SK-N-SH (cell line): ENCODE data around the gene CADM1. TPM values are rescaled to one million over a fixed set of nuclear protein-coding genes. Genes with fewer than 3 reads are reported as not detected.

Experiments used
- CTCF ChIA-PET: fragments of 300-600, 350-600 bp; formaldehyde crosslinking; extraction: SDS; loops from one replicate; lab custom pipeline; 2021; lab: Yijun Ruan, JAX
- POLR2A ChIA-PET: fragments of 350-600 bp; sonication (Branson Sonifier 250); formaldehyde crosslinking; extraction: SDS; loops from one replicate; lab custom pipeline; 2020; ENCODE audit warnings: antibody characterized with exemption, inconsistent platforms; lab: Yijun Ruan, JAX
- DNase-seq: peaks from one replicate; pipeline ENCODE4 v3.0.0; 2012
- H2AFZ ChIP-seq: fragments of 200-600 bp; sonication (generic); 2 replicates; pipeline ENCODE4 v1.8.1; 2016; ENCODE audit warnings: antibody characterized with exemption, mild to moderate bottlenecking, low read depth
- H3F3A ChIP-seq: fragments of 200-600 bp; sonication (generic); replicated peaks from 2 replicates; pipeline ENCODE3; 2016; ENCODE audit warnings: antibody characterized with exemption, mild to moderate bottlenecking; ENCODE audit not compliant: insufficient read depth
- H3K27ac ChIP-seq, 2 experiments: fragments of 200-500 bp in 1 of 2; fragments of 200-600 bp in 1 of 2; sonication (Bioruptor generic) in 1 of 2; sonication (generic), shearing (Covaris generic) in 1 of 2; 2 replicates each; pipeline versions ENCODE4 v1.5.1 to v1.6.1; 2014 to 2016; ENCODE audit warnings: low read depth in 2 of 2, inconsistent platforms in 1 of 2, low read length in 1 of 2, mild to moderate bottlenecking in 1 of 2, mixed read lengths in 1 of 2
- H3K27me3 ChIP-seq: fragments of 200-600 bp; sonication (generic), shearing (Covaris generic); 2 replicates; pipeline ENCODE4 v1.6.1; 2016; ENCODE audit warnings: mixed run types; ENCODE audit not compliant: insufficient read depth
- H3K36me3 ChIP-seq, 2 experiments: fragments of 200-500 bp in 1 of 2; fragments of 200-600 bp in 1 of 2; sonication (Bioruptor generic) in 1 of 2; sonication (generic) in 1 of 2; replicated peaks in 1 of 2; 2 replicates each; pipeline versions ENCODE3 to v1.5.1; 2014 to 2016; ENCODE audit warnings: low read length in 1 of 2, mild to moderate bottlenecking in 1 of 2; ENCODE audit not compliant: insufficient read depth in 2 of 2, control insufficient read depth in 1 of 2
- H3K4me1 ChIP-seq, 2 experiments: fragments of 200-500 bp in 1 of 2; fragments of 200-600 bp in 1 of 2; sonication (Bioruptor generic) in 1 of 2; sonication (generic), shearing (Covaris generic) in 1 of 2; 2 replicates each; pipeline versions ENCODE4 v1.5.1 to v1.6.1; 2014 to 2016; ENCODE audit warnings: low read depth in 1 of 2, low read length in 1 of 2, mixed run types in 1 of 2; ENCODE audit not compliant: insufficient read depth in 2 of 2, control insufficient read depth in 1 of 2
- H3K4me2 ChIP-seq: fragments of 200-600 bp; sonication (generic), shearing (Covaris generic); 2 replicates; pipeline ENCODE4 v1.6.1; 2017; ENCODE audit warnings: mixed run types
- H3K4me3 ChIP-seq, 2 experiments: fragments of 200-500 bp in 1 of 2; fragments of 200-600 bp in 1 of 2; sonication (Bioruptor generic) in 1 of 2; sonication (generic), shearing (Covaris generic) in 1 of 2; 2 replicates each; pipeline versions ENCODE4 v1.5.1 to v1.8.1; 2014 to 2016; ENCODE audit warnings: low read depth in 2 of 2, inconsistent platforms in 1 of 2, low read length in 1 of 2, mild to moderate bottlenecking in 1 of 2, mixed read lengths in 1 of 2, moderate library complexity in 1 of 2
- H3K79me2 ChIP-seq: fragments of 200-600 bp; sonication (generic); 2 replicates; pipeline ENCODE4 v1.8.1; 2017; ENCODE audit warnings: mild to moderate bottlenecking; ENCODE audit not compliant: insufficient read depth
- H3K9ac ChIP-seq: fragments of 200-600 bp; sonication (generic); 2 replicates; pipeline ENCODE4 v1.6.1; 2017; ENCODE audit warnings: mixed run types
- H3K9me2 ChIP-seq: fragments of 200-600 bp; sonication (generic); 2 replicates; pipeline ENCODE4 v1.6.1; 2017; ENCODE audit warnings: mixed run types
- H3K9me3 ChIP-seq: fragments of 200-600 bp; sonication (generic); 2 replicates; pipeline ENCODE4 v1.6.1; 2017; ENCODE audit warnings: mixed run types, mild to moderate bottlenecking, moderate library complexity
- H4K20me1 ChIP-seq: fragments of 200-600 bp; sonication (generic); 2 replicates; pipeline ENCODE4 v1.6.1; 2017; ENCODE audit warnings: mild to moderate bottlenecking, mixed run types; ENCODE audit not compliant: insufficient read depth
- CHD2 ChIP-seq: fragments of 150-350 bp; IDR thresholded peaks from 2 replicates; pipeline ENCODE4 v1.6.1; 2018; ENCODE audit warnings: low read length; ENCODE audit not compliant: partially characterized antibody
- ELF1 ChIP-seq: IDR thresholded peaks from 2 replicates; pipeline ENCODE4 v1.4.0; 2012
- EP300 ChIP-seq, 2 experiments: IDR thresholded peaks; 2 replicates each; pipeline versions ENCODE4 v1.4.0 to v1.6.1; 2012; ENCODE audit warnings: borderline replicate concordance in 1 of 2, low read depth in 1 of 2, low read length in 1 of 2
- EZH2phosphoT487 ChIP-seq: fragments of 200-600 bp; sonication (generic); IDR thresholded peaks from 2 replicates; pipeline ENCODE4 v1.6.1; 2017; ENCODE audit warnings: low read depth, mixed run types, mild to moderate bottlenecking, antibody characterized with exemption, moderate library complexity, borderline replicate concordance
- FOXJ3 ChIP-seq: sonication (generic); formaldehyde crosslinking; IDR thresholded peaks from 2 replicates; pipeline ENCODE4 v1.5.1; 2020; ENCODE audit warnings: mild to moderate bottlenecking, missing genetic modification reagents
- FOXM1 ChIP-seq: IDR thresholded peaks from 2 replicates; pipeline ENCODE4 v1.4.0; 2012; ENCODE audit warnings: low read depth, mild to moderate bottlenecking
- GABPA ChIP-seq: IDR thresholded peaks from 2 replicates; pipeline ENCODE4 v1.4.0; 2012; ENCODE audit warnings: low read depth, mild to moderate bottlenecking
- GATA2 ChIP-seq: sonication (generic); formaldehyde crosslinking; IDR thresholded peaks from 2 replicates; pipeline ENCODE4 v1.5.0; 2020; ENCODE audit warnings: mild to moderate bottlenecking, missing genetic modification reagents
- JUND ChIP-seq: IDR thresholded peaks from 2 replicates; pipeline ENCODE4 v1.4.0; 2012
- MAX ChIP-seq: IDR thresholded peaks from 2 replicates; pipeline ENCODE4 v1.4.0; 2012; ENCODE audit warnings: low read depth
- MEF2A ChIP-seq: IDR thresholded peaks from 2 replicates; pipeline ENCODE4 v1.4.0; 2012; ENCODE audit warnings: low read depth, borderline replicate concordance
- MXI1 ChIP-seq: IDR thresholded peaks from 2 replicates; pipeline ENCODE4 v1.6.1; 2012; ENCODE audit warnings: mild to moderate bottlenecking, low read depth, low read length, improper control_type of control experiment
- NFIC ChIP-seq: IDR thresholded peaks from 2 replicates; pipeline ENCODE4 v1.4.0; 2012; ENCODE audit warnings: borderline replicate concordance
- NRF1 ChIP-seq: IDR thresholded peaks from 2 replicates; pipeline ENCODE4 v1.6.1; 2012; ENCODE audit warnings: low read depth, mild to moderate bottlenecking, low read length
- POLR2AphosphoS5 ChIP-seq: IDR thresholded peaks from 2 replicates; pipeline ENCODE4 v1.6.1; 2012; ENCODE audit warnings: low read depth, low read length
- RCOR1 ChIP-seq: fragments of 150-350 bp; IDR thresholded peaks from 2 replicates; pipeline ENCODE4 v1.6.1; 2017; ENCODE audit warnings: antibody characterized with exemption, low read length
- REST ChIP-seq: IDR thresholded peaks from 2 replicates; pipeline ENCODE4 v1.6.1; 2012; ENCODE audit warnings: mild to moderate bottlenecking, low read depth, low read length, moderate library complexity
- RFX5 ChIP-seq: IDR thresholded peaks from 2 replicates; pipeline ENCODE4 v1.6.1; 2012; ENCODE audit warnings: mild to moderate bottlenecking, improper control_type of control experiment, low read length
- RXRA ChIP-seq: IDR thresholded peaks from 2 replicates; pipeline ENCODE4 v1.4.0; 2012; ENCODE audit warnings: low read depth, mild to moderate bottlenecking, borderline replicate concordance
- SIN3A ChIP-seq: IDR thresholded peaks from 2 replicates; pipeline ENCODE4 v1.6.1; 2012; ENCODE audit warnings: low read depth, mild to moderate bottlenecking, low read length, moderate library complexity, borderline replicate concordance
- TCF12 ChIP-seq: IDR thresholded peaks from 2 replicates; pipeline ENCODE4 v1.4.0; 2012
- TEAD4 ChIP-seq: IDR thresholded peaks from 2 replicates; pipeline ENCODE4 v1.4.0; 2012; ENCODE audit warnings: mild to moderate bottlenecking, borderline replicate concordance; ENCODE audit not compliant: insufficient read depth
- USF2 ChIP-seq: fragments of 150-350 bp; IDR thresholded peaks from 2 replicates; pipeline ENCODE4 v1.6.1; 2017; ENCODE audit warnings: antibody characterized with exemption, low read length, low read depth, borderline replicate concordance
- YY1 ChIP-seq: IDR thresholded peaks from 2 replicates; pipeline ENCODE4 v1.4.0; 2012; ENCODE audit warnings: low read depth, mild to moderate bottlenecking
- WGBS: methylation state at CpG from one replicate; pipeline ENCODE4 v1.1.6; 2017; ENCODE audit warnings: low lambda C conversion rate; 5-methylcytosine and 5-hydroxymethylcytosine counted together
- polyA plus RNA-seq, 3 experiments: library from polyadenylated mRNA; depleted of rRNA; stranded (reverse); fragments of >200 nt; gene quantifications; 2 replicates each; pipeline ENCODE4 v1.2.3, GENCODE V29; 2012
- TF ChIP-seq, protein P1 (sequence below): IDR thresholded peaks from 2 replicates; pipeline ENCODE4 v1.4.0; 2012; ENCODE audit warnings: low read depth, borderline replicate concordance
- TF ChIP-seq, protein P2 (sequence below): IDR thresholded peaks from 2 replicates; pipeline ENCODE4 v1.4.0; 2012; ENCODE audit warnings: low read depth, borderline replicate concordance
- TF ChIP-seq, protein P3 (sequence below): IDR thresholded peaks from 2 replicates; pipeline ENCODE4; 2012

Gene CADM1
- polyA plus RNA-seq, 1 of the 3 experiments (the other 2 are of a cell fraction): 7.9 TPM

DNA sequence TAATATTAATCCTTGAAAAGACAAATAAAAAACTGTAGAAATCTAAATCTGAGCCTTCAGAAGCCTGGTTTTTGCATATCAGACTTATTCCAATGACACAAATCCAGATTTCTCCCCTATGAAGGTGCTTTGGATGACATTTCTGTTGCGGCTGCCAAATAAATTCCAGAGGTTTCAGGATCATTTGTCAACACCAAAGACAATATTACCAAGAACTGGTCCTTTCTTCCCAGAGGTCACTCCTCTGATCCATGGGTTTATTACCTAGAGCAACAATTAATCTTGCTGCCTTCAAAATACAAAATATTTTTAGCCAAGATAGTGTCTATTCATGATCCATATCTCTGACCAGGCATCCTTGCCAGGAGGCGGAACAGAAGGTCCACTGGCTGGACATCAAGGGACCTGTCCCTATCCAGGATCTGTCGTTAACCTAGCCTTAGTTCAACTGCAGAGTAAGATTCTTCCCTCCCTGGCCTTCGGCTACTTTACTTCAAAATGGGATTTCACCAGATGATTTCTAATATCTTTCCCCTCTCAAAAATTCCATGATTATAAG lies 4.9 kb downstream of the CADM1 start:
- no peaks in the 10 kb centered on the region for H3K9me2 ChIP-seq
- no peak overlapping the region for H3K4me2 ChIP-seq
- ChIA-PET POLR2A (no interaction called here), CTCF (interaction anchor here (0.6 to 5.5 kb wide), 3 partner anchors 173 to 725 kb away, joined by 3 to 28 read pairs (median 3); no protein-coding TSS in a partner anchor)
- H3K9me3 ChIP-seq: no peaks in the 10 kb centered on the region
- H3K27me3 ChIP-seq: no peaks in the 10 kb centered on the region
- WGBS: 79% methylated on average over 4 of the region's 4 CpGs
- H3K4me3 ChIP-seq: no peak overlapping the region
- no peak overlapping the region for H3K9ac ChIP-seq
- H4K20me1 ChIP-seq: no peaks in the 10 kb centered on the region
- no peaks in the 10 kb centered on the region for H3F3A ChIP-seq
- DNase-seq: peak; percentile 40
- peak overlapping the region in 1 of 2 experiments; percentile 28; a peak in 2 of 4 replicates for H3K27ac ChIP-seq
- H3K36me3 ChIP-seq: peaks cover 0 to 2% of the 10 kb centered on the region in 2 experiments
- no peak overlapping the region for H2AFZ ChIP-seq
- H3K4me1 ChIP-seq: peaks cover 3 to 25% of the 10 kb centered on the region in 2 experiments; a peak in 2 of 4 replicates
- H3K79me2 ChIP-seq: no peaks in the 10 kb centered on the region
- TF ChIP-seq TCF12 (no peak), EZH2phosphoT487 (no peak), RFX5 (no peak), FOXJ3 (no peak), NRF1 (no peak), ELF1 (no peak), RCOR1 (peak; percentile 49; the same call in 1 of the 2 replicates), TEAD4 (no peak), GATA2 (CRISPR knock-in tag) (peak; percentile 69), FOXM1 (no peak), CHD2 (peak; percentile 15), REST (no peak), RXRA (no peak), USF2 (no peak), MAX (no peak), GABPA (no peak), YY1 (no peak), POLR2AphosphoS5 (no peak), JUND (no peak), MXI1 (no peak), MEF2A (no peak), EP300 (IDR thresholded peaks at IDR 0.05; ENCODE audit: borderline replicate concordance in 1 of 2, low read depth in 1 of 2, low read length in 1 of 2) (peak in 1 of 2 experiments; percentile 76; a peak in 2 of 4 replicates), NFIC (no peak), SIN3A (no peak)
- TF ChIP-seq, protein P1, sequence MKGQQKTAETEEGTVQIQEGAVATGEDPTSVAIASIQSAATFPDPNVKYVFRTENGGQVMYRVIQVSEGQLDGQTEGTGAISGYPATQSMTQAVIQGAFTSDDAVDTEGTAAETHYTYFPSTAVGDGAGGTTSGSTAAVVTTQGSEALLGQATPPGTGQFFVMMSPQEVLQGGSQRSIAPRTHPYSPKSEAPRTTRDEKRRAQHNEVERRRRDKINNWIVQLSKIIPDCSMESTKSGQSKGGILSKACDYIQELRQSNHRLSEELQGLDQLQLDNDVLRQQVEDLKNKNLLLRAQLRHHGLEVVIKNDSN: no peak
- TF ChIP-seq, protein P2, sequence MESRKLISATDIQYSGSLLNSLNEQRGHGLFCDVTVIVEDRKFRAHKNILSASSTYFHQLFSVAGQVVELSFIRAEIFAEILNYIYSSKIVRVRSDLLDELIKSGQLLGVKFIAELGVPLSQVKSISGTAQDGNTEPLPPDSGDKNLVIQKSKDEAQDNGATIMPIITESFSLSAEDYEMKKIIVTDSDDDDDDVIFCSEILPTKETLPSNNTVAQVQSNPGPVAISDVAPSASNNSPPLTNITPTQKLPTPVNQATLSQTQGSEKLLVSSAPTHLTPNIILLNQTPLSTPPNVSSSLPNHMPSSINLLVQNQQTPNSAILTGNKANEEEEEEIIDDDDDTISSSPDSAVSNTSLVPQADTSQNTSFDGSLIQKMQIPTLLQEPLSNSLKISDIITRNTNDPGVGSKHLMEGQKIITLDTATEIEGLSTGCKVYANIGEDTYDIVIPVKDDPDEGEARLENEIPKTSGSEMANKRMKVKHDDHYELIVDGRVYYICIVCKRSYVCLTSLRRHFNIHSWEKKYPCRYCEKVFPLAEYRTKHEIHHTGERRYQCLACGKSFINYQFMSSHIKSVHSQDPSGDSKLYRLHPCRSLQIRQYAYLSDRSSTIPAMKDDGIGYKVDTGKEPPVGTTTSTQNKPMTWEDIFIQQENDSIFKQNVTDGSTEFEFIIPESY: no peak
- TF ChIP-seq, protein P3, sequence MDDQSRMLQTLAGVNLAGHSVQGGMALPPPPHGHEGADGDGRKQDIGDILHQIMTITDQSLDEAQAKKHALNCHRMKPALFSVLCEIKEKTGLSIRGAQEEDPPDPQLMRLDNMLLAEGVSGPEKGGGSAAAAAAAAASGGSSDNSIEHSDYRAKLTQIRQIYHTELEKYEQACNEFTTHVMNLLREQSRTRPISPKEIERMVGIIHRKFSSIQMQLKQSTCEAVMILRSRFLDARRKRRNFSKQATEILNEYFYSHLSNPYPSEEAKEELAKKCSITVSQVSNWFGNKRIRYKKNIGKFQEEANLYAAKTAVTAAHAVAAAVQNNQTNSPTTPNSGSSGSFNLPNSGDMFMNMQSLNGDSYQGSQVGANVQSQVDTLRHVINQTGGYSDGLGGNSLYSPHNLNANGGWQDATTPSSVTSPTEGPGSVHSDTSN: no peak
